ENCODE data around the gene LAMB3.

DNA sequence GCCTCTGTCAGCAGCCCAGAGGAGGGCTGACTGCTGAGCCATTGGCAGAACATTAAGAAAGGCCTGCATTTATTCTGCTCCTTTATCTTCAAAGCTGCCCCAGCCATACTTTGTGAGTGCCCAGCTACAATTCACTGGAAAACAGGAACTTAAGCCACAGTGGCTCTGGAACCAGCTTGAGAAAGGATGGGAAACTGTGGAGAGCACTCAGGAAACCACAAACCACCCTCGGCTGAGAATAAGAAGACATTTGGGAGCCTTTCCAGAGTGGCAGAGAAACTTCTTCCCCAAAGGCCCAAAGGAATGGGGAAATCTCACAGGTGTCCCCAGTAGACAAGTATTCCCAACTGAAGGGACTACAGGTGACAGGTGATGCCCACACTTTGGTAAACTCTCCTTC is 1.8 kb downstream of the LAMB3 start:
- TF ChIP-seq, protein P1, sequence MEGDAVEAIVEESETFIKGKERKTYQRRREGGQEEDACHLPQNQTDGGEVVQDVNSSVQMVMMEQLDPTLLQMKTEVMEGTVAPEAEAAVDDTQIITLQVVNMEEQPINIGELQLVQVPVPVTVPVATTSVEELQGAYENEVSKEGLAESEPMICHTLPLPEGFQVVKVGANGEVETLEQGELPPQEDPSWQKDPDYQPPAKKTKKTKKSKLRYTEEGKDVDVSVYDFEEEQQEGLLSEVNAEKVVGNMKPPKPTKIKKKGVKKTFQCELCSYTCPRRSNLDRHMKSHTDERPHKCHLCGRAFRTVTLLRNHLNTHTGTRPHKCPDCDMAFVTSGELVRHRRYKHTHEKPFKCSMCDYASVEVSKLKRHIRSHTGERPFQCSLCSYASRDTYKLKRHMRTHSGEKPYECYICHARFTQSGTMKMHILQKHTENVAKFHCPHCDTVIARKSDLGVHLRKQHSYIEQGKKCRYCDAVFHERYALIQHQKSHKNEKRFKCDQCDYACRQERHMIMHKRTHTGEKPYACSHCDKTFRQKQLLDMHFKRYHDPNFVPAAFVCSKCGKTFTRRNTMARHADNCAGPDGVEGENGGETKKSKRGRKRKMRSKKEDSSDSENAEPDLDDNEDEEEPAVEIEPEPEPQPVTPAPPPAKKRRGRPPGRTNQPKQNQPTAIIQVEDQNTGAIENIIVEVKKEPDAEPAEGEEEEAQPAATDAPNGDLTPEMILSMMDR (IDR thresholded peaks at IDR 0.05): no peak
- TF ChIP-seq POLR2A (IDR thresholded peaks at IDR 0.05): no peak

All from lower leg skin (tissue), 3 donors.